ENCODE results near the gene SLC38A3. TPM values are rescaled to one million over a fixed set of nuclear protein-coding genes. Genes with fewer than 3 reads are reported as not detected.
"Not testable (repeated sequence)": the region's sequence is repeated elsewhere in the genome, so short reads cannot be mapped to it uniquely, and the experiment has no call there.

The SLC38A3 gene
- total and polyA plus RNA-seq, 9 of the 15 experiments (the other 6 are each of a cell fraction or from before 2014, with no cell fraction given): 0.09 to 0.38 (median 0.16) TPM; not detected in 6

DNA sequence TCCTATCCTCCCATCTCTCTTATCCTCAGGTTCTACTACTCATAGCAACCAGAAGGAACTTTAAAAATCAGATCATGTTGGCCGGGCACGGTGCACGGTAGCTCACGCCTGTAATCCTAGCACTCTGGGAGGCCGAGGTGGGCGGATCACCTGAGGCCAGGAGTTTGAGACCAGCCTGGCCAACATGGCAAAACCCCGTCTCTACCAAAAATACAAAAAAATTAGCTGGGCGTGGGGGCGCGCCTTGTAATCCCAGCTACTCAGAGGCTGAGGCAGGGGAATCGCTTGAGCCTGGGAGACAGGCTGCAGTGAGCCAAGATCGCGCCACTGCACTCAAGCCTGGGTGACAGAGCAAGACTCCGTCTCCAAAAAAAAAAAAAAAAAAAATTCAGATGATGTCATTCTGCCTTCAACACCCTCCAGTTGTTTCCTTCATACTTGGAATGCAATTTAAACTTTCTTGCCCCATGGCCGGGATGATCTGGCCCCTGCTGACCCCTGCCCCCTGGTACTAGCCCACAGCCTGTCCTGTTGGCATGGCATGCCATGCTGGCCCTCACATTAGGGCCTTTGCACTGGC, 23.2 kb downstream of the SLC38A3 start:
- H4K20me1 ChIP-seq (replicated peaks; ENCODE audit: control insufficient read depth, insufficient read depth, low read length); DNase-seq (ENCODE audit: extremely low read depth in 1 of 4, low spot score in 3 of 4); intact Hi-C loops (cut with micrococcal nuclease); H3K27me3 ChIP-seq (ENCODE audit: control insufficient read depth in 2 of 2, insufficient read depth in 2 of 2, low read length in 2 of 2); H3K79me2 ChIP-seq (ENCODE audit: control insufficient read depth, insufficient read depth, low read length); H3K9me1 ChIP-seq (ENCODE audit: control insufficient read depth, insufficient read depth, low read length); H3K9me3 ChIP-seq (replicated peaks; ENCODE audit: control insufficient read depth, insufficient read depth, low read depth, low read length); BruUV-seq (replicated peaks); H3K36me3 ChIP-seq (ENCODE audit: control insufficient read depth, insufficient read depth, low read length); ATAC-seq; TF ChIP-seq ATF3 (CRISPR knock-in tag; conservative IDR thresholded peaks at IDR 0.05); JUND (IDR thresholded peaks at IDR 0.05; ENCODE audit: borderline replicate concordance, low read depth, low read length): not testable (repeated sequence)
- Histone ChIP-seq H3K27ac (ENCODE audit: extremely low read depth, low read depth, low read length) (peak overlapping the region; percentile 82), H3K4me2 (ENCODE audit: insufficient read depth, low read length) (peak overlapping the region; percentile 87), H3K4me3 (peak overlapping the region; percentile 47), H3K4me1 (replicated peaks in 1 of 2; ENCODE audit: control insufficient read depth in 2 of 2, insufficient read depth in 2 of 2, low read length in 2 of 2) (peaks cover 18 to 48% of the 10 kb centered on the region in 2 experiments), H3K9ac (ENCODE audit: insufficient read depth in 1 of 2, low read depth in 2 of 2, low read length in 2 of 2) (peak overlapping the region; percentile 68 to 93), H2AFZ (ENCODE audit: low read depth, low read length) (peak overlapping the region; percentile 97)
- FAIRE-seq: peak; percentile 59
- ChIA-PET CTCF (ENCODE audit: low intra/inter-chr PET ratio) (interaction anchor here (0.6 to 4.0 kb wide), 4 partner anchors 18 to 106 kb away, joined by 3 to 91 read pairs (median 32); no protein-coding TSS in a partner anchor), POLR2A (interaction anchor here (0.6 to 1.2 kb wide), 4 partner anchors 19 to 320 kb away, joined by 3 read pairs; no protein-coding TSS in a partner anchor)
- TF ChIP-seq ATF7 (IDR thresholded peaks at IDR 0.05) (peak; percentile 77), ATF3 (IDR thresholded peaks at IDR 0.05) (peak; percentile 81), EGR1 (conservative IDR thresholded peaks at IDR 0.05) (peak; percentile 47), ZFX (CRISPR knock-in tag; IDR thresholded peaks at IDR 0.05) (peak; percentile 32; the same call in 1 of the 2 replicates), JUND (tag; IDR thresholded peaks at IDR 0.05; ENCODE audit: borderline replicate concordance, low read depth, low read length) (peak; percentile 17; the same call in 1 of the 3 replicates), ZNF384 (IDR thresholded peaks at IDR 0.05; ENCODE audit: low read depth, low read length) (peak; percentile 87)
- 8% methylated on average over 12 of the region's 15 CpGs for WGBS (ENCODE audit: insufficient coverage, low coverage, missing lambda C conversion rate)
- in situ Hi-C loops (cut with MboI): loop anchor here (5.0 kb wide), 2 partner anchors 36 to 44 kb away; partner anchors contain the start of gene GNAT1

Data from K562 (cell line).